ENCODE data around the gene IFT122. TPM values are rescaled to one million over a fixed set of nuclear protein-coding genes. Genes with fewer than 3 reads are reported as not detected.

IFT122 gene
- total and polyA plus RNA-seq, 12 donors: 9.7 to 29.1 (median 16.8) TPM

DNA sequence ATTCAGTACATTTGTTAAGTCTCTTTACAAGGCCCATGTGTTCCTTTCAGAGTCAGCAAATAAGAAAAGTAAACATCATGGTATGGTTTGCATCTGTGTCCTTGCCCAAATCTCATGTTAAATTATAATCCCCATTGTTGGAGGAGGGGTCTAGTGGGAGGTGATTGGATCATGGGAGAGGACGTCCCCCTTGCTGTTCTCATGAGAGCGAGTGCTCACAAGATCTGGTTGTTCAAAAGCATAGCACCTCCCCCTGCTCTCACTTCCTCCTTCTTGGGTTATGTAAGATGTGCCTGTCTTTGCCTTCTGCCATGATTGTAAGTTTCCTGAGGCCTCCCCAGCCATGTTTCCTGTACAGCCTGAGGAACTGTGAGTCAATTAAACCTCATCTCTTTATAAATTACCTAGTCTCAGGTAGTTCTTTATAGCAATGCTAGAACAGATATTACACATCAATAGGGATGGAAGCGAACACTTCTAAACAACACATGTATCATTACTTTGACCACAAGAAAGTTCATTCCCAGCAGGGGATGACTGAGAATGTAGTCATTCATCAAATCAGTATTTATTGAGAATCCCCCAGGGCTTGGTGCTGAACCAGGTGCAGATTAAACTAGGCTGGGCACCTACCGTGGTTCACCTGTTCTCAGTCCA is 15.7 kb upstream of the IFT122 start:
- H3K4me3 ChIP-seq: no peak overlapping the region
- H3K36me3 ChIP-seq: no peaks in the 10 kb centered on the region
- TF ChIP-seq, protein P1, sequence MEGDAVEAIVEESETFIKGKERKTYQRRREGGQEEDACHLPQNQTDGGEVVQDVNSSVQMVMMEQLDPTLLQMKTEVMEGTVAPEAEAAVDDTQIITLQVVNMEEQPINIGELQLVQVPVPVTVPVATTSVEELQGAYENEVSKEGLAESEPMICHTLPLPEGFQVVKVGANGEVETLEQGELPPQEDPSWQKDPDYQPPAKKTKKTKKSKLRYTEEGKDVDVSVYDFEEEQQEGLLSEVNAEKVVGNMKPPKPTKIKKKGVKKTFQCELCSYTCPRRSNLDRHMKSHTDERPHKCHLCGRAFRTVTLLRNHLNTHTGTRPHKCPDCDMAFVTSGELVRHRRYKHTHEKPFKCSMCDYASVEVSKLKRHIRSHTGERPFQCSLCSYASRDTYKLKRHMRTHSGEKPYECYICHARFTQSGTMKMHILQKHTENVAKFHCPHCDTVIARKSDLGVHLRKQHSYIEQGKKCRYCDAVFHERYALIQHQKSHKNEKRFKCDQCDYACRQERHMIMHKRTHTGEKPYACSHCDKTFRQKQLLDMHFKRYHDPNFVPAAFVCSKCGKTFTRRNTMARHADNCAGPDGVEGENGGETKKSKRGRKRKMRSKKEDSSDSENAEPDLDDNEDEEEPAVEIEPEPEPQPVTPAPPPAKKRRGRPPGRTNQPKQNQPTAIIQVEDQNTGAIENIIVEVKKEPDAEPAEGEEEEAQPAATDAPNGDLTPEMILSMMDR (IDR thresholded peaks at IDR 0.05): no peak
- WGBS, 2 donors: 80 to 83% methylated on average over 4 of the region's 4 CpGs
- H3K9me3 ChIP-seq: no peaks in the 10 kb centered on the region
- no peak for ATAC-seq
- no peak for DNase-seq
- H3K27ac ChIP-seq: no peak overlapping the region
- H3K4me1 ChIP-seq: peaks cover 0 to 18% (median 13%) of the 10 kb centered on the region in 9 donors
- intact Hi-C loops (cut with DNase I): no loop called here
- H3K27me3 ChIP-seq: no peaks in the 10 kb centered on the region

DNA sequence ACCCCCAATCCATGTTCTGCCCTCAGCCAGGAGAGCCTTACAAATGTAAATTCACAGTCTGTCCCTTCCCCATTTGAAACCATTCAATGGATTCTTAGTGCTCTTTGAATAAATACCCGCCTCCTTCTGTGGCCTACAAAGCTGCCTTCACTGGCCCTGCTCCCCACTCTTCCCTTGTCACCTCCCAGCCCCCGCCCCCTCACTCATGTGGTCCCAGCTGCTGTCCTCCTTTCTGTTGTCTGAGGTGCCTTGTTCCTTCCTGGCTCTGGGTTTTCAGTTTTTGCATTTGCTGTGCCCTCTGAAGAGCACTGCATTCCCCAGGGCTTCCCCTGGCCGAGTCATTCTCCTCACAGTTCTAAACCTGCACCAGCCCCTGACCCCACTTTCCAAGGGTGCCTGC is 14.8 kb upstream of the IFT122 start:
- intact Hi-C loops (cut with DNase I): no loop called here
- 81 to 83% methylated on average over 3 of the region's 3 CpGs for WGBS, 2 donors
- Histone ChIP-seq H3K9me3 (no peaks in the 10 kb centered on the region), H3K27me3 (no peaks in the 10 kb centered on the region), H3K27ac (no peak overlapping the region), H3K4me1 (peaks cover 0 to 18% (median 13%) of the 10 kb centered on the region in 9 donors), H3K4me3 (no peak overlapping the region), H3K36me3 (peaks cover 0 to 7% (median 0%) of the 10 kb centered on the region in 9 donors)
- ATAC-seq: no peak
- no peak for DNase-seq
- TF ChIP-seq, protein P1 (IDR thresholded peaks at IDR 0.05): no peak

DNA sequence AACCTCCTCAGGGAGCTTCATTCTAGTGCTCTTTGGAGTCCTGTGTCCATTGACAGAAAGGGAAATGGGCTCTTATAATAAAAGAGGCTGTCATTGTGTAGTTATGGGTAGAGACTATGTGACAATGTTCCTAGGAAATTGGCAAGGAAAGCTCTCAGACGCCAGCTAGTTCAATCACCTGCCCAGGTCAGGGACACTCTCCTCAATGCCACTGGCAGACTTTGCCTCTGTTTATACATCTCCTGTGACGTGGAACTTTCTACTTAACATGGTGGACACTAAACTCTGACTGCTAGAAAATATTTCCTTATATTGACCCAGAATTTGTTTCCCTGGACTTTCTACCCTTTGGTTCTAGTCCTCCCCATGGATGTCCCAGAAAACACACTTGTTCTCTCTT is 14.4 kb upstream of the IFT122 start:
- intact Hi-C loops (cut with DNase I): no loop called here
- DNase-seq (no peak), ATAC-seq (no peak)
- Histone ChIP-seq H3K27me3 (no peaks in the 10 kb centered on the region), H3K4me1 (peaks cover 0 to 18% (median 13%) of the 10 kb centered on the region in 9 donors), H3K27ac (no peak overlapping the region), H3K9me3 (no peaks in the 10 kb centered on the region), H3K4me3 (no peak overlapping the region), H3K36me3 (peaks cover 0 to 11% (median 0%) of the 10 kb centered on the region in 9 donors)
- TF ChIP-seq, protein P1 (IDR thresholded peaks at IDR 0.05): no peak
- WGBS, 2 donors: 85 to 89% methylated on average over 2 of the region's 2 CpGs

DNA sequence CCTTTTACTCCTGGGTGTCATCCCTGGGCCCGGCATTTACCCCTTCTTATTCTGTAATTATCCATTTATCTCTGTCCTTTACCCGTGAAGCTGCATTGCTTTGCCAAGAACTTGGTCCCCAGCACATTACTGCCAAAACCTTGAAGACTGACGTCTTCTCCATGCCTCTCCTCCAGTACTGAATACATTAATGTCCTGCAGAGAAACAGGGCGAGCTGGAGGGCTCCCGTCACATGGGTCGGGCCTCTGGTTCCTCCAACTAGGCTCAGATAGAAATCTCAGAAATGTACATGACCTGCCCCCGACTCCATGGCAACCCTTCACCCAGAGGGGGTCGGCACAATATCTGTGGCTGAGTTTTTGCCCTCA is 12.0 kb upstream of the IFT122 start:
- H3K36me3 ChIP-seq: peaks cover 0 to 35% (median 23%) of the 10 kb centered on the region in 9 donors
- WGBS, 2 donors: 10 to 11% methylated on average over 8 of the region's 8 CpGs
- H3K27ac ChIP-seq: peak overlapping the region in 1 of 10 donors; percentile 80
- H3K4me1 ChIP-seq: peaks cover 0 to 18% (median 13%) of the 10 kb centered on the region in 9 donors
- H3K9me3 ChIP-seq: no peaks in the 10 kb centered on the region
- ATAC-seq (peak in 3 of 8 donors; percentile 20 to 33 (median 20)), DNase-seq (no peak)
- H3K27me3 ChIP-seq: no peaks in the 10 kb centered on the region
- peak overlapping the region; percentile 14 to 74 (median 56) for H3K4me3 ChIP-seq
- intact Hi-C loops (cut with DNase I): no loop called here
- TF ChIP-seq, protein P1 (IDR thresholded peaks at IDR 0.05): no peak

Data from heart right ventricle (tissue), 16 donors.